HG02840 (cell line): ENCODE measurements around the gene LSM3.
"Not testable (repeated sequence)": the region's sequence is repeated elsewhere in the genome, so short reads cannot be mapped to it uniquely, and the experiment has no call there.

Source experiments
- ATAC-seq: cut with Tn5 transposase; IDR thresholded peaks from one replicate; pipeline ENCODE4 v1.9.1; 2021; ENCODE audit warnings: mild to moderate bottlenecking, moderate library complexity, moderate number of reproducible peaks; ENCODE audit not compliant: unreplicated experiment, low FRiP score

The LSM3 gene

GRCh38 chr3:14214764-14215163 is 36.1 kb downstream of the LSM3 start:
- ATAC-seq: no peak

GRCh38 chr3:14216257-14217048 is 37.8 kb downstream of the LSM3 start:
- ATAC-seq: no peak

GRCh38 chr3:14218355-14218754 is 39.7 kb downstream of the LSM3 start:
- no peak for ATAC-seq

- no peak for ATAC-seq
These were observed 42.3 kb downstream of the LSM3 start for GRCh38 chr3:14220933-14221332.

- ATAC-seq: no peak
These were observed 43.3 kb downstream of the LSM3 start for GRCh38 chr3:14221902-14222301.

GRCh38 chr3:14222457-14222856 is 43.8 kb downstream of the LSM3 start:
- no peak for ATAC-seq

GRCh38 chr3:14222900-14223594 is 44.4 kb downstream of the LSM3 start:
- ATAC-seq: no peak

GRCh38 chr3:14223595-14223994 is 45.0 kb downstream of the LSM3 start:
- no peak for ATAC-seq

GRCh38 chr3:14224895-14225294 is 46.3 kb downstream of the LSM3 start:
- ATAC-seq: no peak

GRCh38 chr3:14225421-14225820 is 46.8 kb downstream of the LSM3 start:
- ATAC-seq: no peak

GRCh38 chr3:14226351-14226750 is 47.7 kb downstream of the LSM3 start:
- not testable (repeated sequence) for ATAC-seq

- ATAC-seq: no peak
These were observed 49.2 kb downstream of the LSM3 start for GRCh38 chr3:14227856-14228255.

GRCh38 chr3:14228681-14229470 is 50.3 kb downstream of the LSM3 start:
- no peak for ATAC-seq

- ATAC-seq: not testable (repeated sequence)
These were observed 51.1 kb downstream of the LSM3 start for GRCh38 chr3:14229695-14230094.

GRCh38 chr3:14230729-14231128 is 52.1 kb downstream of the LSM3 start:
- no peak for ATAC-seq

- ATAC-seq: no peak
These were observed 52.8 kb downstream of the LSM3 start for GRCh38 chr3:14231145-14231990.

GRCh38 chr3:14231998-14232501 is 53.4 kb downstream of the LSM3 start:
- ATAC-seq: no peak

GRCh38 chr3:14234251-14235002 is 55.8 kb downstream of the LSM3 start:
- ATAC-seq: no peak
